Muscle of leg (tissue), 11 donors: ENCODE measurements around the gene OSBPL6. TPM values are rescaled to one million over a fixed set of nuclear protein-coding genes. Genes with fewer than 3 reads are reported as not detected.
"Not testable (repeated sequence)": the region's sequence is repeated elsewhere in the genome, so short reads cannot be mapped to it uniquely, and the experiment has no call there.

Source experiments
- DNase-seq: peaks from one replicate; pipeline ENCODE4 v3.0.0; 2013
- H3K27ac ChIP-seq: one replicate; pipeline ENCODE4 v1.5.1; 2013; ENCODE audit warnings: mild to moderate bottlenecking, low read length, control low read depth
- H3K27me3 ChIP-seq: one replicate; pipeline ENCODE4 v1.6.1; 2013; ENCODE audit warnings: low read length; ENCODE audit not compliant: control insufficient read depth, insufficient read depth
- H3K36me3 ChIP-seq: one replicate; pipeline ENCODE4 v1.6.1; 2013; ENCODE audit warnings: low read length; ENCODE audit not compliant: control insufficient read depth, insufficient read depth
- H3K4me1 ChIP-seq: one replicate; pipeline ENCODE4 v1.6.1; 2013; ENCODE audit warnings: low read length; ENCODE audit not compliant: control insufficient read depth, insufficient read depth
- H3K4me3 ChIP-seq: one replicate; pipeline ENCODE4 v1.5.1; 2013; ENCODE audit warnings: low read length, control low read depth
- H3K9me3 ChIP-seq: replicated peaks from 2 replicates; pipeline ENCODE4 v1.6.1; 2013; ENCODE audit warnings: low read depth, low read length; ENCODE audit not compliant: control insufficient read depth
- WGBS: methylation state at CpG from one replicate; pipeline ENCODE4 v1.1.5; 2013; ENCODE audit warnings: missing lambda C conversion rate; ENCODE audit not compliant: insufficient coverage; 5-methylcytosine and 5-hydroxymethylcytosine counted together
- polyA plus RNA-seq, 8 donors: library from polyadenylated mRNA; unstranded; fragments of 120-200 nt; gene quantifications; one replicate each; pipeline versions ENCODE4 v1.2.1 to v1.2.3, GENCODE V29; 2013; ENCODE audit warnings: inconsistent platforms in 1 of 8, low replicate concordance in 1 of 8; ENCODE audit not compliant: insufficient read length in 8 of 8, insufficient read depth in 1 of 8
- total RNA-seq: library from RNA; stranded (reverse); fragments of 120-200 nt; gene quantifications from one replicate; pipeline ENCODE4 v1.2.4, GENCODE V29; 2013

OSBPL6 gene
- total and polyA plus RNA-seq, 9 donors = 3.3 to 9.5 (median 5.4) TPM

DNA sequence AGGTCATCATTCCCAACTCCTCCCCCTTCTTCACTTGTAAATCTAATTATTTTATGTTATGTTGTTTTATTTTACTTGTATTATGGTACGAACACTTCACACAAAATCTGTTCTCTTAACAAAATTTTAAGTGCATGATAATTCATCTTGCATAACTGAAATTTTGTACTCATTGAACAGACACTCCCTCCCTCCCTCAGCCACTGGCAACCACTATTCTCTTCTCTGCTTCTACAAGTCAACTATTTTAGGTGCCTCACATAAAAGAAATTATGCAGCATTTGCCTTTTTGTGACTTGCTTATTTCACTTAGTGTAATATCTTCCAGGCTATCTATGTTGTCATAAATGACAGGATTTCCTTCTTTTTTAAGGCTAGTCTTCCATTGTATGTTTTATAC is 30.4 kb upstream of the OSBPL6 start:
- H3K4me1 ChIP-seq = no peaks in the 10 kb centered on the region
- whole genome bisulfite sequencing = no CpG with 5 or more reads among the region's 1 CpG
- H3K36me3 ChIP-seq = no peaks in the 10 kb centered on the region
- H3K27me3 ChIP-seq = no peaks in the 10 kb centered on the region
- no peak overlapping the region for H3K27ac ChIP-seq
- no peak for DNase-seq
- no peaks in the 10 kb centered on the region for H3K9me3 ChIP-seq
- H3K4me3 ChIP-seq = no peak overlapping the region

DNA sequence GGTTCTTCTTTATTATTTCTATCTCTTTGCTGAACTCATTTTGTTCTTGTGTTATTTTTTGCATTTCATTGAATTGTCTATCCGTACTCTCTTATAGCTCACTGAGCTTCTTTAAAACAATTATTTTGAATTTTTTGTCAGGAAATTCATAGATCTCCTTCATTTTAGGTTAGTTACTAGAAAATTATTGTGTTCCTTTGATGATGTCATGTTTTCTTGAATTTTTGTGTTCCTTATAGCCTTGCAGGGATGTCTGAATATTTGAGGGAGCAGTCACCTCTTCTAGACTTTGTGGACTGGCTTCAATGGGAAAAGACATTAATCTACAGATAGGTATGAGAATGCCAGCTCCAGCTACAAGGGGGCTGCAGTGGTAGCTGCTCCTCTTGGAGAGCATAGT is 20.7 kb upstream of the OSBPL6 start:
- WGBS = no CpG with 5 or more reads among the region's 1 CpG

DNA sequence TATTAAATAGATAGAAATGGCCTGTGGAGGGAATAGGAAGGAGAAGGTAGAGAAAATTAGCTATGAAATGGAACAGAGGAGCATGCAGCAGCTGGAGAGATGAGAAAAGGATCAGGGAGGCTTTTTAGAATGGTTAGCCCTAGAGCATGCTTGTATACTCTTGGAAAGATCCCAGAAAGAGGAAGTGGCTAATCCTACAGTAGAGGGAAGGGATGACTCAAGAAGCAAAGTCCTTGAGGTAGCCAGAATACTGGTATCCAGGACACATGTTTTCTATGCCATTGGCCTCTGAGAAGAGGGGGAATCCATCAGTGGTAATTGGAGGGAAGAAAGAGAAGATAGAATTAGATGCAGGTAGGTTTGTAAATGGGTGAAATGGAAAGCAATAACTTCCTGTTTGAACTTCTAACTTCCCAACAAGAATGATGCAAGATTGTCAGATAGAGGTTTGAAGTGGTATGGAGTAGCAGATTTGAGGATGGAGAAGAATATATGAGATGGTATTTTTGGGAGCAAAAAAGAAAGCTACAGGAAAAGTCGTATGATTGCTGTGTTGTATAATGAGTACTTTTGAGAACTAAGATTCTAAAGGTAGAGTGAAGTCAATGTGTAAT is 17.1 kb upstream of the OSBPL6 start:
- no peak for DNase-seq
- Histone ChIP-seq H3K36me3 (no peaks in the 10 kb centered on the region), H3K9me3 (no peaks in the 10 kb centered on the region), H3K4me1 (no peaks in the 10 kb centered on the region), H3K27me3 (no peaks in the 10 kb centered on the region), H3K4me3 (no peak overlapping the region), H3K27ac (no peak overlapping the region)
- 75% methylated on average over 1 of the region's 1 CpG for WGBS

More for the DNA sequence above, 20.7 kb upstream of the OSBPL6 start:
- no peak for DNase-seq
- Histone ChIP-seq H3K36me3 (no peaks in the 10 kb centered on the region), H3K4me1 (no peaks in the 10 kb centered on the region), H3K4me3 (no peak overlapping the region), H3K9me3 (no peaks in the 10 kb centered on the region), H3K27ac (no peak overlapping the region), H3K27me3 (no peaks in the 10 kb centered on the region)

DNA sequence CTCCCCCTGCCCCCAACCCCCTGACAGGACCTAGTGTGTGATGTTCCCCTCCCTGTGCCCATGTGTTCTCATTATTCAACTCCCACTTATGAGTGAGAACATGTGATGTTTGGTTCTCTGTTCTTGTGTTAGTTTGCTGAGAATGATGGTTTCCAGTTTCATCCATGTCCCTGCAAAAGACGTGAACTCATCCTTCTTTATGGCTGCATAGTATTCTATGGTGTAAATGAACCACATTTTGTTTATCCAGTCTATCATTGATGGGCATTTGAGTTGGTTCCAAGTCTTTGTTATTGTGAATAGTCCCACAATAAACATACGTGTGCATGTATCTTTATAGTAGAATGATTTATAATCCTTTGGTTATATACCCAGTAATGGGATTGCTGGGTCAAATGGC is 13.7 kb upstream of the OSBPL6 start:
- whole genome bisulfite sequencing = no CpG with 5 or more reads among the region's 2 CpGs
- H3K27me3 ChIP-seq, H3K4me3 ChIP-seq, H3K36me3 ChIP-seq, H3K9me3 ChIP-seq, H3K27ac ChIP-seq, H3K4me1 ChIP-seq, DNase-seq: not testable (repeated sequence)

DNA sequence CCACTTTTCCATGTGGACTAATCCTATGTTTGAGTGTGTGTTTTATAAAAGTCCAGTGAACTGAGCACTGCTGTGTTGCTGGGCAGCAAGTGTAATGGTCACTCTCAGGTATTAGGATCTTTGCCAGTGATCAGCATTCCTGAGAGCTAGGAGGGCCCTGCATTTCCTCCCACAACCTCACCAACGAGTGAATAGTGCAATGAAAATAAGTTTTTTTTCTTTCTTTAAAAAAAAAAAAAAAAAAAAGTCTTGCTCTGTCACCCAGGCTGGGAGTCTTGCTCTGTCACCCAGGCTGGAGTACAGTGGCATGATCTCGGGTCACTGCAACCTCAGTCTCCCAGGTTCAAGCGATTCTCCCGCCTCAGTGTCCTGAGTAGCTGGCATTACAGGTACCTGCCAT is 6.5 kb upstream of the OSBPL6 start:
- Histone ChIP-seq H3K9me3 (no peaks in the 10 kb centered on the region), H3K27ac (no peak overlapping the region), H3K4me3 (no peak overlapping the region), H3K36me3 (no peaks in the 10 kb centered on the region), H3K27me3 (peaks cover 9% of the 10 kb centered on the region), H3K4me1 (no peaks in the 10 kb centered on the region)
- DNase-seq = no peak
- 86% methylated on average over 1 of the region's 4 CpGs for WGBS

DNA sequence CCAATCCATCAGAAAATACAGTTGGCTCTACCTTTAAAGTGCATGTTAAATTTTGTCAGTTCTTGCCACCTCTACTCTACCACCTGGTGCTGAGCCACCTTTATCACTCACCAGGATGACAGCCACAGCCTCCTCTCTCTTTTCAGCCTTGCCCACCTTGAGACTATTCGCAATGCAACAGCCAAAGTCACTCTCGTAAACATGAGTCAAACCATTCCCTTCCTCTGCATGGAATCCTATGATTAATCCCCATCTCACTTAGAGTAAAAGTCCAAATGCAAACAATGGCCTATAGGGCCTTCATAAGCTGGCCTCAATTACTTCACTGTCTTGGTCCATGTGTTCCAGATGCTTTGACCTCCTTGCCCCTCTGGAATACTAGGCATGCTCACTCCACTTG is 5.8 kb upstream of the OSBPL6 start:
- no peak overlapping the region for H3K27ac ChIP-seq
- DNase-seq = no peak
- H3K4me3 ChIP-seq = no peak overlapping the region
- peaks cover 15% of the 10 kb centered on the region for H3K27me3 ChIP-seq
- peaks cover 2% of the 10 kb centered on the region for H3K4me1 ChIP-seq
- H3K36me3 ChIP-seq = no peaks in the 10 kb centered on the region
- H3K9me3 ChIP-seq = no peaks in the 10 kb centered on the region
- 91% methylated on average over 2 of the region's 2 CpGs for WGBS

DNA sequence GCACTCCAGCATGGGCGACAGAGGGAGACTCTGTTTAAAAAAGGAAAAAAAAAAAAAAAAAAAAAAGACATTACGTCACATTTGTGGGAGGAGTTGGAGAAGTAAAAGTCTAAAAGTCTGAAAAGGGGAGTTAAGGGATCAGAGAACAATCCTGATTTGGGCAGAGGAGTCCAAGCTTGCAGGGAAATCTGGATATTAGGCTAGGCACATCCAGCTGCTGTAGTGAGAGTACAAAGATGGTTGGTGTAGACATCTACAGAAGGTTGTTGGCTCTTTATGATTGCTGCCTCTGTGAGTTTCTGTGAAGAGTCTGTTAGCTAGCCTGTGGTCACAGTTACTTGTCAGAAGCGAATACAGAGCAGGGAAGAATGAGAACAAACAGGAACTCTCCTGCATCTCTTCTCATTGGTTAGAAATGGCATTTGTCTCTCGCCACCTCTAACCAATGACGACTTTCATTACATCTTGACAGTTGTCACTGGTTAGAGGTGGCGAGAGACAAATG is 3.3 kb upstream of the OSBPL6 start:
- H3K27ac ChIP-seq = no peak overlapping the region
- H3K4me3 ChIP-seq = no peak overlapping the region
- H3K36me3 ChIP-seq = no peaks in the 10 kb centered on the region
- peaks cover 6% of the 10 kb centered on the region for H3K4me1 ChIP-seq
- no peaks in the 10 kb centered on the region for H3K9me3 ChIP-seq
- peak; percentile 17 for DNase-seq
- H3K27me3 ChIP-seq = peaks cover 22% of the 10 kb centered on the region
- 70% methylated on average over 2 of the region's 6 CpGs for WGBS

DNA sequence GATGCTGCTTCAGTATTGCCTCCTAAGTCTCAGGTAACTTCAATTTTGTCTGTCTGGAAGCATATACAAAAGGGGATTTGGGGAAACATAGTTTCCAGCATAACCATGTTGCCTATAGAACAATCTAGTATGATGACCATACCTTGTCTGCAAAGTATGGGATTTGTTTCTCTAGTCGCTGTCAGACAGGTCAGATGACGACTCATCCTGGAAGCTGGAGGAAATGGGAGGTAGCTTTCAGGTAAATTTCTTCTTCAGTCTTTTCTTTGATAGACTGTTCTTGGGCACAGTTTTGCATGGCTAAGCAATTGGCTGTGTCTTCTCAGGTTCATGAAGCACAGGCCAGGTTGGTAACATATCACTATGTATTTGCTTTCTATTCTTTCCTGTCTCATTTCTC is 2.8 kb upstream of the OSBPL6 start:
- peaks cover 22% of the 10 kb centered on the region for H3K27me3 ChIP-seq
- no CpG with 5 or more reads among the region's 2 CpGs for WGBS
- DNase-seq = no peak

DNA sequence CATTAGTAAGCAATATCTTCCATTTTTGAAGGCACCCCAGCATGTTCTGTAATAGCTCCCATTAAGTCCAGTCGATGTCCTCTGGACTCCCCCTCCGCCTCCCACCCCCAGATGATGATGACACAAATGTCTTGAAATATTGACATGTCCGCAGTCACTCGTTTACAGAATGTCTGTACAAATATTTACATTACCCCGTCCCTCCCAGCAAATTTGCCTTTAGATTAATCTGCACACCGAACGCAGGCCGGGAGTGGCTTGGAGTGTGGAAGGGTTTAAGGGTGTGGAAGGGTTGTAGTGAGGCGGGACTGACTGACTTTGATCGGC is 853 bp upstream of the OSBPL6 start:
- H3K4me3 ChIP-seq = peak overlapping the region; percentile 73
- peaks cover 24% of the 10 kb centered on the region for H3K27me3 ChIP-seq
- peak overlapping the region; percentile 62 for H3K27ac ChIP-seq
- 7% methylated on average over 7 of the region's 10 CpGs for WGBS
- peaks cover 6% of the 10 kb centered on the region for H3K4me1 ChIP-seq
- DNase-seq = no peak
- no peaks in the 10 kb centered on the region for H3K36me3 ChIP-seq
- no peaks in the 10 kb centered on the region for H3K9me3 ChIP-seq

More for the DNA sequence above, 2.8 kb upstream of the OSBPL6 start:
- Histone ChIP-seq H3K4me3 (no peak overlapping the region), H3K36me3 (no peaks in the 10 kb centered on the region), H3K4me1 (peaks cover 6% of the 10 kb centered on the region), H3K27ac (no peak overlapping the region), H3K9me3 (no peaks in the 10 kb centered on the region)

DNA sequence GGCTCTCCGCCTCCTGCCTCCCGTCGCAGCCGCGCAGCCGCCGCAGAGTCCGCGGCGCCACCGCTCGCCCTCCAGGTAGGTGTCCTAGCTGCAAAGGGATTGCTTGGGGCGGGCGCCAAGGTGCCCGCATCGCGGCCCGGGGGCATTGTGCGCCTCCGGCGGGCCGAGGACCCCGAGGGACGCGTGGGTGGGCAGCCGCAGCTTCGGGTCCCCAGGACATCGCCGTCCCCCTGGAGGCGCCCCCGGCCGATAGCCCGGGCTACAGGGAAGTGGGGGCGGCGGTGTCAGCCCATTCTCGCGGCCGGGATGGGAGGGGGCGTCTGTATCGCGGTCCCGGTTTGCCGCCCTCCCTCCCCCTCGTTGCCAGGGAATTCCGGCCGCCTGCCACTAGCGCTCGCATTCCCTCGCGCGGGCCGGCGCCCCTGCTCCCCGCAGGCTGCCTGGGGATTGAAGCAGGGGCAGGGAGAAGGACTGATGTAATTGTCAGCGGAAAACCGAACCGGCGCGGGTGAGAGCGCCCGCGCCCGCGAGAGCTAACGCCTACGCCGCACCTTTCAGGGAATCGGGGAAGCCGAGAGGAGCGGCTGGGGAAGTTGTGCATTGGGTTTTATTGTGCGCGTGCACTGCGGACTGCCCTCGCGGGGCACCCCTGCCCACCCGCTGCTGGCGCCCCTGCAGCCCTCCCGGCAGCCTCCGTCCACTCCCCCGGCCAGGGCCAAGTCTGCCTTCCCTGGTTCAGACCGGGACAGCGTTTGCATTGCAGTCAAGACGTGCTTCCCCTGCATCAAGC is 483 bp downstream of the OSBPL6 start:
- Histone ChIP-seq H3K27me3 (peaks cover 24% of the 10 kb centered on the region), H3K9me3 (no peaks in the 10 kb centered on the region), H3K27ac (peak overlapping the region; percentile 75), H3K4me1 (peaks cover 6% of the 10 kb centered on the region), H3K36me3 (no peaks in the 10 kb centered on the region), H3K4me3 (peak overlapping the region; percentile 87)
- DNase-seq = peak; percentile 68
- WGBS = under 1% methylated on average over 74 of the region's 83 CpGs
